Peyer's patch (tissue), 4 donors: ENCODE data around the gene CBFB.

Experiments
- POLR2A ChIP-seq, 2 donors: fragments of 450-650 bp; IDR thresholded peaks; one replicate each; pipeline ENCODE4 v1.5.1; 2017; ENCODE audit warnings: antibody characterized with exemption in 2 of 2, mild to moderate bottlenecking in 2 of 2, moderate library complexity in 2 of 2
- TF ChIP-seq, protein P1 (sequence below), 6 experiments: fragments of 450-650 bp in 4 of 6; fragments of 200-600 bp in 2 of 6; sonication (generic) in 1 of 6; IDR thresholded peaks; one replicate each; pipeline ENCODE4 v1.5.1; 2017 to 2019; ENCODE audit warnings: antibody characterized with exemption in 6 of 6, mild to moderate bottlenecking in 3 of 6, moderate library complexity in 1 of 6

DNA sequence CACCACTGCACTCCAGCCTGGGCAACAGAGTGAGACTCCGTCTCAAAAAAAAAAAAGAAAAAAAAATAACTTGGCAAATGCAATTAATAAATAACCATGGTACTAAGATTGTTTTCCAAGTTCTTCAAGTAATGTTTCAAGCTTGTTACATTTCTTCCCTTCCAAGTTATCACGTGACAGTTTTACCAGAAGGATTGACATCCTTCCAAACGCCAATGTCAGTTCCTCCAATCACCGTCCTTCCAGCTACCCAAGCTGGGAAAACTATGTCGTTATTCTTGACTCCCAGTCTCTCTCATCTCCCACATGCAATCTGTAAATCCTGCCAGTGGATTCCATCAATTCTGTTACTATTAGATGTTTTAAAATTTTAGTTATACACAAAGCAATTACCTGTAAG, 76.9 kb downstream of the CBFB start:
- TF ChIP-seq, protein P1, sequence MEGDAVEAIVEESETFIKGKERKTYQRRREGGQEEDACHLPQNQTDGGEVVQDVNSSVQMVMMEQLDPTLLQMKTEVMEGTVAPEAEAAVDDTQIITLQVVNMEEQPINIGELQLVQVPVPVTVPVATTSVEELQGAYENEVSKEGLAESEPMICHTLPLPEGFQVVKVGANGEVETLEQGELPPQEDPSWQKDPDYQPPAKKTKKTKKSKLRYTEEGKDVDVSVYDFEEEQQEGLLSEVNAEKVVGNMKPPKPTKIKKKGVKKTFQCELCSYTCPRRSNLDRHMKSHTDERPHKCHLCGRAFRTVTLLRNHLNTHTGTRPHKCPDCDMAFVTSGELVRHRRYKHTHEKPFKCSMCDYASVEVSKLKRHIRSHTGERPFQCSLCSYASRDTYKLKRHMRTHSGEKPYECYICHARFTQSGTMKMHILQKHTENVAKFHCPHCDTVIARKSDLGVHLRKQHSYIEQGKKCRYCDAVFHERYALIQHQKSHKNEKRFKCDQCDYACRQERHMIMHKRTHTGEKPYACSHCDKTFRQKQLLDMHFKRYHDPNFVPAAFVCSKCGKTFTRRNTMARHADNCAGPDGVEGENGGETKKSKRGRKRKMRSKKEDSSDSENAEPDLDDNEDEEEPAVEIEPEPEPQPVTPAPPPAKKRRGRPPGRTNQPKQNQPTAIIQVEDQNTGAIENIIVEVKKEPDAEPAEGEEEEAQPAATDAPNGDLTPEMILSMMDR (IDR thresholded peaks at IDR 0.05): no peak
- no peak for TF ChIP-seq POLR2A (IDR thresholded peaks at IDR 0.05)
